Activated CD4-positive, alpha-beta T cell treated with anti-CD3 and anti-CD28 coated beads, Interleukin-2, amount 10 ng/mL, durations not matched to agents 24 days and 14 days (primary cell): ENCODE results near the gene TSHZ3. TPM values are rescaled to one million over a fixed set of nuclear protein-coding genes. Genes with fewer than 3 reads are reported as not detected.

Source experiments
- DNase-seq: peaks from one replicate; pipeline ENCODE4 v3.0.0; 2022
- H3K27ac Mint-ChIP-seq: one replicate; pipeline ENCODE4 v1.8.0; 2022; ENCODE audit warnings: mild to moderate bottlenecking, mixed read lengths
- H3K27me3 Mint-ChIP-seq: one replicate; pipeline ENCODE4 v1.8.0; 2022; ENCODE audit warnings: mixed read lengths
- H3K36me3 Mint-ChIP-seq: one replicate; pipeline ENCODE4 v1.8.0; 2022; ENCODE audit warnings: low read depth, mild to moderate bottlenecking, mixed read lengths
- H3K4me1 Mint-ChIP-seq: one replicate; pipeline ENCODE4 v1.8.0; 2021; ENCODE audit warnings: mixed read lengths
- H3K4me3 Mint-ChIP-seq: one replicate; pipeline ENCODE4 v1.8.0; 2022; ENCODE audit warnings: mild to moderate bottlenecking, moderate library complexity, mixed read lengths
- H3K9me3 Mint-ChIP-seq: one replicate; pipeline ENCODE4 v1.8.0; 2021; ENCODE audit warnings: mixed read lengths
- intact Hi-C: fragments of 100-400 bp; cut with micrococcal nuclease; formaldehyde crosslinking; loops from one replicate; pipeline ENCODE4 v1.15.1; 2023
- total RNA-seq: library from RNA; stranded (reverse); gene quantifications from 2 replicates; pipeline ENCODE4 v1.2.3, GENCODE V29; 2022

TSHZ3 gene
- total RNA-seq, 1 donor from 2014 or later: 1.6 TPM

GRCh38 chr19:31260171-31260933, 88.9 kb downstream of the TSHZ3 start:
- Mint-ChIP-seq H3K4me1 (no peaks in the 10 kb centered on the region), H3K9me3 (no peaks in the 10 kb centered on the region), H3K4me3 (no peak overlapping the region), H3K36me3 (no peaks in the 10 kb centered on the region), H3K27me3 (peaks cover 11% of the 10 kb centered on the region), H3K27ac (no peak overlapping the region)
- DNase-seq: no peak
- intact Hi-C loops: no loop called here

GRCh38 chr19:31258211-31259052, 90.8 kb downstream of the TSHZ3 start:
- Mint-ChIP-seq H3K36me3 (no peaks in the 10 kb centered on the region), H3K27ac (no peak overlapping the region), H3K27me3 (peaks cover 11% of the 10 kb centered on the region), H3K4me1 (peaks cover 3% of the 10 kb centered on the region), H3K4me3 (no peak overlapping the region), H3K9me3 (no peaks in the 10 kb centered on the region)
- intact Hi-C loops: no loop called here
- DNase-seq: no peak

- H3K4me3 Mint-ChIP-seq: no peak overlapping the region
- peaks cover 11% of the 10 kb centered on the region for H3K27me3 Mint-ChIP-seq
- DNase-seq: no peak
- H3K9me3 Mint-ChIP-seq: no peaks in the 10 kb centered on the region
- no peak overlapping the region for H3K27ac Mint-ChIP-seq
- intact Hi-C loops: loop anchor here (2.0 kb wide), 1 partner anchor 75 kb away; no protein-coding TSS in a partner anchor
- H3K36me3 Mint-ChIP-seq: no peaks in the 10 kb centered on the region
- H3K4me1 Mint-ChIP-seq: peaks cover 3% of the 10 kb centered on the region
These were observed 91.7 kb downstream of the TSHZ3 start for GRCh38 chr19:31257426-31258130.

GRCh38 chr19:31257025-31257424, 92.2 kb downstream of the TSHZ3 start:
- Mint-ChIP-seq H3K36me3 (no peaks in the 10 kb centered on the region), H3K4me3 (no peak overlapping the region), H3K27me3 (peaks cover 11% of the 10 kb centered on the region), H3K9me3 (no peaks in the 10 kb centered on the region), H3K27ac (no peak overlapping the region), H3K4me1 (peaks cover 3% of the 10 kb centered on the region)
- intact Hi-C loops: loop anchor here (2.0 kb wide), 1 partner anchor 74 kb away; no protein-coding TSS in a partner anchor
- DNase-seq: no peak

GRCh38 chr19:31256593-31256960, 92.7 kb downstream of the TSHZ3 start:
- DNase-seq: no peak
- H3K36me3 Mint-ChIP-seq: no peaks in the 10 kb centered on the region
- intact Hi-C loops: loop anchor here (2.0 kb wide), 1 partner anchor 74 kb away; no protein-coding TSS in a partner anchor
- no peaks in the 10 kb centered on the region for H3K9me3 Mint-ChIP-seq
- peaks cover 3% of the 10 kb centered on the region for H3K4me1 Mint-ChIP-seq
- no peak overlapping the region for H3K27ac Mint-ChIP-seq
- no peak overlapping the region for H3K4me3 Mint-ChIP-seq
- H3K27me3 Mint-ChIP-seq: peaks cover 7% of the 10 kb centered on the region

GRCh38 chr19:31255831-31256592, 93.2 kb downstream of the TSHZ3 start:
- no peak for DNase-seq
- H3K27ac Mint-ChIP-seq: no peak overlapping the region
- intact Hi-C loops: loop anchor here (2.0 kb wide), 1 partner anchor 73 kb away; no protein-coding TSS in a partner anchor
- no peaks in the 10 kb centered on the region for H3K9me3 Mint-ChIP-seq
- H3K27me3 Mint-ChIP-seq: peaks cover 3% of the 10 kb centered on the region
- H3K4me1 Mint-ChIP-seq: peaks cover 3% of the 10 kb centered on the region
- no peak overlapping the region for H3K4me3 Mint-ChIP-seq
- no peaks in the 10 kb centered on the region for H3K36me3 Mint-ChIP-seq

- Mint-ChIP-seq H3K4me3 (no peak overlapping the region), H3K9me3 (no peaks in the 10 kb centered on the region), H3K27ac (no peak overlapping the region), H3K27me3 (peaks cover 2% of the 10 kb centered on the region), H3K4me1 (peaks cover 3% of the 10 kb centered on the region), H3K36me3 (no peaks in the 10 kb centered on the region)
- no peak for DNase-seq
- intact Hi-C loops: no loop called here
These were observed 93.9 kb downstream of the TSHZ3 start for GRCh38 chr19:31255174-31255799.

GRCh38 chr19:31254611-31255010, 94.6 kb downstream of the TSHZ3 start:
- H3K27me3 Mint-ChIP-seq: peaks cover 6% of the 10 kb centered on the region
- no peak for DNase-seq
- H3K36me3 Mint-ChIP-seq: no peaks in the 10 kb centered on the region
- intact Hi-C loops: no loop called here
- peaks cover 3% of the 10 kb centered on the region for H3K4me1 Mint-ChIP-seq
- H3K9me3 Mint-ChIP-seq: no peaks in the 10 kb centered on the region
- no peak overlapping the region for H3K27ac Mint-ChIP-seq
- no peak overlapping the region for H3K4me3 Mint-ChIP-seq

- intact Hi-C loops: no loop called here
- peaks cover 3% of the 10 kb centered on the region for H3K4me1 Mint-ChIP-seq
- H3K27me3 Mint-ChIP-seq: peaks cover 6% of the 10 kb centered on the region
- no peak for DNase-seq
- H3K4me3 Mint-ChIP-seq: no peak overlapping the region
- H3K36me3 Mint-ChIP-seq: no peaks in the 10 kb centered on the region
- no peaks in the 10 kb centered on the region for H3K9me3 Mint-ChIP-seq
- no peak overlapping the region for H3K27ac Mint-ChIP-seq
These were observed 95.1 kb downstream of the TSHZ3 start for GRCh38 chr19:31254180-31254551.

- intact Hi-C loops: no loop called here
- H3K4me1 Mint-ChIP-seq: peaks cover 3% of the 10 kb centered on the region
- H3K27me3 Mint-ChIP-seq: peaks cover 6% of the 10 kb centered on the region
- H3K36me3 Mint-ChIP-seq: no peaks in the 10 kb centered on the region
- no peak overlapping the region for H3K27ac Mint-ChIP-seq
- no peak overlapping the region for H3K4me3 Mint-ChIP-seq
- no peak for DNase-seq
- H3K9me3 Mint-ChIP-seq: no peaks in the 10 kb centered on the region
These were observed 95.6 kb downstream of the TSHZ3 start for GRCh38 chr19:31253526-31254179.

GRCh38 chr19:31252441-31252840, 96.8 kb downstream of the TSHZ3 start:
- H3K4me1 Mint-ChIP-seq: peaks cover 3% of the 10 kb centered on the region
- H3K36me3 Mint-ChIP-seq: no peaks in the 10 kb centered on the region
- H3K4me3 Mint-ChIP-seq: no peak overlapping the region
- peaks cover 6% of the 10 kb centered on the region for H3K27me3 Mint-ChIP-seq
- intact Hi-C loops: no loop called here
- no peaks in the 10 kb centered on the region for H3K9me3 Mint-ChIP-seq
- H3K27ac Mint-ChIP-seq: no peak overlapping the region
- no peak for DNase-seq

- no peak overlapping the region for H3K27ac Mint-ChIP-seq
- H3K4me1 Mint-ChIP-seq: no peaks in the 10 kb centered on the region
- H3K36me3 Mint-ChIP-seq: no peaks in the 10 kb centered on the region
- H3K27me3 Mint-ChIP-seq: peaks cover 12% of the 10 kb centered on the region
- no peaks in the 10 kb centered on the region for H3K9me3 Mint-ChIP-seq
- intact Hi-C loops: no loop called here
- no peak for DNase-seq
- H3K4me3 Mint-ChIP-seq: no peak overlapping the region
These were observed 100.0 kb downstream of the TSHZ3 start for GRCh38 chr19:31249217-31249616.
